Liver (tissue), 9 donors: ENCODE results near the gene UBTD2. TPM values are rescaled to one million over a fixed set of nuclear protein-coding genes. Genes with fewer than 3 reads are reported as not detected.

ENCODE experiments used
- DNase-seq: peaks from one replicate; pipeline ENCODE4 v3.0.0-alpha.2; 2017; ENCODE audit warnings: low spot score
- H3K27ac ChIP-seq, 2 donors: one replicate each; pipeline ENCODE4 v1.7.0; 2013; ENCODE audit warnings: inconsistent platforms in 2 of 2, low read length in 2 of 2, control low read depth in 1 of 2, low read depth in 1 of 2, mild to moderate bottlenecking in 1 of 2
- H3K27me3 ChIP-seq, 4 donors: one replicate each; pipeline versions ENCODE4 v1.6.1 to v1.7.0; 2013; ENCODE audit warnings: low read length in 3 of 4, inconsistent platforms in 1 of 4, mild to moderate bottlenecking in 1 of 4, moderate library complexity in 1 of 4; ENCODE audit not compliant: control insufficient read depth in 4 of 4, insufficient read depth in 4 of 4
- H3K36me3 ChIP-seq, 4 donors: one replicate each; pipeline versions ENCODE4 v1.6.1 to v1.7.0; 2013; ENCODE audit warnings: low read length in 3 of 4, mild to moderate bottlenecking in 3 of 4, low read depth in 1 of 4, moderate library complexity in 1 of 4; ENCODE audit not compliant: control insufficient read depth in 4 of 4, insufficient read depth in 3 of 4
- H3K4me1 ChIP-seq, 4 donors: one replicate each; pipeline versions ENCODE4 v1.6.1 to v1.7.0; 2013; ENCODE audit warnings: low read length in 3 of 4, mild to moderate bottlenecking in 3 of 4, moderate library complexity in 1 of 4; ENCODE audit not compliant: control insufficient read depth in 4 of 4, insufficient read depth in 4 of 4
- H3K4me3 ChIP-seq, 3 donors: one replicate each; pipeline versions ENCODE4 v1.6.1 to v1.7.0; 2013; ENCODE audit warnings: low read length in 3 of 3, control low read depth in 1 of 3, low read depth in 1 of 3, mild to moderate bottlenecking in 1 of 3
- H3K9ac ChIP-seq, 2 donors: one replicate each; pipeline ENCODE4 v1.7.0; 2013; ENCODE audit warnings: low read length in 2 of 2, mild to moderate bottlenecking in 2 of 2, moderate library complexity in 2 of 2, control low read depth in 1 of 2, low read depth in 1 of 2
- H3K9me3 ChIP-seq, 4 donors: one replicate each; pipeline versions ENCODE4 v1.6.1 to v1.7.0; 2013; ENCODE audit warnings: low read length in 3 of 4; ENCODE audit not compliant: control insufficient read depth in 4 of 4
- ATF3 ChIP-seq: IDR thresholded peaks from 2 replicates; pipeline ENCODE4 v1.6.1; 2016; ENCODE audit warnings: antibody characterized with exemption
- CTCF ChIP-seq: fragments of 150-350 bp; IDR thresholded peaks from 2 replicates; pipeline ENCODE4 v1.5.1; 2017; ENCODE audit warnings: improper control_type of control experiment, low read depth, low read length; ENCODE audit not compliant: missing input control
- EGR1 ChIP-seq, 2 donors: IDR thresholded peaks; 2 replicates each; pipeline ENCODE4 v1.6.1; 2016 to 2018; ENCODE audit warnings: antibody characterized with exemption in 2 of 2, low read depth in 2 of 2
- FOXA1 ChIP-seq: IDR thresholded peaks from 2 replicates; pipeline ENCODE4 v1.6.1; 2016; ENCODE audit warnings: antibody characterized with exemption
- FOXA2 ChIP-seq: IDR thresholded peaks from 2 replicates; pipeline ENCODE4 v1.6.1; 2016; ENCODE audit warnings: antibody characterized with exemption
- HNF4A ChIP-seq, 2 donors: conservative IDR thresholded peaks; 2 replicates each; pipeline ENCODE4 v1.6.1; 2016; ENCODE audit warnings: antibody characterized with exemption in 2 of 2, mild to moderate bottlenecking in 2 of 2
- HNF4G ChIP-seq: IDR thresholded peaks from 2 replicates; pipeline ENCODE4 v1.6.1; 2016; ENCODE audit warnings: antibody characterized with exemption
- JUND ChIP-seq, 2 donors: IDR thresholded peaks; 2 replicates each; pipeline ENCODE4 v1.6.1; 2016; ENCODE audit warnings: antibody characterized with exemption in 2 of 2
- NR2F2 ChIP-seq: IDR thresholded peaks from 2 replicates; pipeline ENCODE4 v1.6.1; 2016; ENCODE audit warnings: antibody characterized with exemption
- RAD21 ChIP-seq, 2 donors: IDR thresholded peaks; 2 replicates each; pipeline ENCODE4 v1.6.1; 2016; ENCODE audit warnings: antibody characterized with exemption in 2 of 2, mild to moderate bottlenecking in 2 of 2
- REST ChIP-seq: IDR thresholded peaks from 2 replicates; pipeline ENCODE4 v1.6.1; 2016; ENCODE audit warnings: antibody characterized with exemption, mild to moderate bottlenecking
- RXRA ChIP-seq, 2 donors: IDR thresholded peaks; 2 replicates each; pipeline ENCODE4 v1.6.1; 2017 to 2018; ENCODE audit warnings: antibody characterized with exemption in 2 of 2, mild to moderate bottlenecking in 1 of 2
- SP1 ChIP-seq: IDR thresholded peaks from 2 replicates; pipeline ENCODE4 v1.6.1; 2018; ENCODE audit warnings: antibody characterized with exemption, mild to moderate bottlenecking
- TAF1 ChIP-seq: conservative IDR thresholded peaks from 2 replicates; pipeline ENCODE4 v1.6.1; 2016; ENCODE audit warnings: antibody characterized with exemption, mild to moderate bottlenecking
- YY1 ChIP-seq: IDR thresholded peaks from 2 replicates; pipeline ENCODE4 v1.6.1; 2016; ENCODE audit warnings: antibody characterized with exemption, mild to moderate bottlenecking
- WGBS: extraction: QIAGEN DNeasy Blood & Tissue Kit; methylation state at CpG from one replicate; pipeline ENCODE4 v1.1.7; 2013; 5-methylcytosine and 5-hydroxymethylcytosine counted together
- polyA plus RNA-seq, 2 donors: library from polyadenylated mRNA; stranded (reverse) in 1 of 2; unstranded in 1 of 2; fragments of 200-250 nt in 1 of 2; fragments of >200 nt in 1 of 2; fragmentation: Nextera tagmentation in 1 of 2; extraction: Ambion mirVana in 1 of 2; gene quantifications; one replicate each; pipeline versions ENCODE4 v1.2.1 to v1.2.3, GENCODE V29; 2013 to 2015
- total RNA-seq, 2 donors: library from RNA; depleted of rRNA; stranded (reverse); fragments of >200 nt; gene quantifications; one replicate each; pipeline ENCODE4 v1.2.3, GENCODE V29; 2014
- TF ChIP-seq, protein P1 (sequence below): IDR thresholded peaks from 2 replicates; pipeline ENCODE4 v1.6.1; 2016; ENCODE audit warnings: antibody characterized with exemption
- donor health status: healthy.
- donor health status: healthy.
- donor health status: healthy.
- donor health status: healthy.
- donor health status: healthy.

UBTD2 gene
- total and polyA plus RNA-seq, 4 donors: 4.4 to 8.3 (median 6.6) TPM

DNA sequence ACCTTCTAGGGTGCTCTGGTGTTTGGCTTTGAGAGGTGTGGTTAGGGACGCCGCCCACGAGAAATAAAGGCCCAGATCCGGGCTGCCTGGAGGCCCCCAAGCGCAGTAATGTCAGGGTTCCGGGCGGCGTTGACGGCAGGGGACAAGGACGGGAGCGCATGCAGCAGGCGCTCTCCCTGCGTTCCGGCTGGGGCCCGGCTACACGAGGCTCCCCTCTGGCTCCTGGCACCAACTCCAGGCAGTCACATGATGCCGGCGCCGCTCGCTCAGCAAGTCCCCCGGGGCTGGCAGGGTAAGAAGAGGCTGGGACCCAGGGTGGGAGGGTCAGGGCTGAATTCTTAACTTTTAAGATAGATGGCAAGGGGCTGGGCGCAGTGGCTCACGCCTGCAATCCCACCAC lies 28.1 kb downstream of the UBTD2 start:
- H3K9me3 ChIP-seq: no peaks in the 10 kb centered on the region
- TF ChIP-seq YY1: no peak
- TF ChIP-seq ATF3: no peak
- no peak for TF ChIP-seq SP1
- TF ChIP-seq JUND (IDR thresholded peaks at IDR 0.05): no peak
- no peak for TF ChIP-seq TAF1
- TF ChIP-seq CTCF: no peak
- no peak for TF ChIP-seq HNF4A (conservative IDR thresholded peaks at IDR 0.05)
- TF ChIP-seq FOXA2: no peak
- TF ChIP-seq FOXA1: no peak
- H3K4me3 ChIP-seq: no peak overlapping the region
- peaks cover 0 to 5% (median 0%) of the 10 kb centered on the region in 4 donors for H3K36me3 ChIP-seq
- H3K4me1 ChIP-seq: peaks cover 0 to 4% (median 0%) of the 10 kb centered on the region in 4 donors
- no peak overlapping the region for H3K27ac ChIP-seq
- no peak for DNase-seq
- 99% methylated on average over 23 of the region's 23 CpGs for WGBS
- no peak overlapping the region for H3K9ac ChIP-seq
- no peaks in the 10 kb centered on the region for H3K27me3 ChIP-seq

DNA sequence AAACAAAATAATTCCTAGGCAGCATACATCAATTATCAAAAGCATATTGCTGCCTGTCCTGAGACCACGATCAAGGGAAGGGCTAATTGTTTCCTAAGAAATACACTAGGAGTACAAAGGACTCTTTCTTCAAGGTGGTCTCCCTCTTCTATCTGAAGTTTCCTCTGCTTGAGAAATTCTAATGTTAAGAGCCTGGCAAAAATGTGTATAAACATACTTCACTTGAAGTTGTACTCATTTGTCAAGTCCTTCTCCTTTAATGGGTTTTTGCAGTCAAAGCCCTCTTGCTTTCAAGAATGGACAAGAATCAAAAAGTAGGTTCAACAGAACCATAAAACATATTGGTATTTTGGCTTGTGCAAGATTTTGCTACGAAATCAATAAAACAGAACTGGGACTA lies 31.1 kb downstream of the UBTD2 start:
- H3K9me3 ChIP-seq: no peaks in the 10 kb centered on the region
- H3K36me3 ChIP-seq: peaks cover 0 to 5% (median 1%) of the 10 kb centered on the region in 4 donors
- H3K27me3 ChIP-seq: no peaks in the 10 kb centered on the region
- H3K4me3 ChIP-seq: no peak overlapping the region
- no peak for DNase-seq
- no peak for TF ChIP-seq NR2F2
- TF ChIP-seq EGR1 (IDR thresholded peaks at IDR 0.05; ENCODE audit: low read depth in 2 of 2): no peak
- TF ChIP-seq REST: no peak
- no peak for TF ChIP-seq YY1
- TF ChIP-seq FOXA2: no peak
- TF ChIP-seq ATF3: no peak
- TF ChIP-seq SP1: no peak
- no peak for TF ChIP-seq RXRA (IDR thresholded peaks at IDR 0.05)
- WGBS: 95% methylated on average over 2 of the region's 2 CpGs
- no peak overlapping the region for H3K27ac ChIP-seq
- H3K9ac ChIP-seq: no peak overlapping the region
- no peaks in the 10 kb centered on the region for H3K4me1 ChIP-seq

DNA sequence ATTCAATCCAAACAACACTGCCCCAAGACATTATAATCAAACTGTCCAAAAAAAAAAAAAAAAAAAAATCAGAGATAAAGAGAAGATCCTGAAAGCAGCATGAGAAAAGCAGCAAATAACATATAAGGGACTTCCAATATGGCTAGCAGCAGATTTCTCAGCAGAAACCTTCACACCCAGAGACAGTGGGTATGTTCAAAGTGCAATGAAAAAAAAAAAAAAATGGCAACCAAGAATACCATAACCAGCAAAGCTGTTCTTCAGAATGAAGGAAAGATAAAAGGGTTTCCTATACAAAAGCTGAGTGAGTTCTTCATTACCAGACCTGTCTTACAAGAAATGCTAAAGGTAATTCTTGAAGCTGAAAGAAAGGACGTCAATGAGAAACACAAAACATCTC lies 32.1 kb downstream of the UBTD2 start:
- Histone ChIP-seq H3K27ac (no peak overlapping the region), H3K4me3 (no peak overlapping the region), H3K4me1 (no peaks in the 10 kb centered on the region), H3K36me3 (peaks cover 0 to 5% (median 1%) of the 10 kb centered on the region in 4 donors), H3K9me3 (no peaks in the 10 kb centered on the region), H3K9ac (no peak overlapping the region), H3K27me3 (no peaks in the 10 kb centered on the region)
- no peak for DNase-seq
- WGBS: 95% methylated on average over 1 of the region's 1 CpG
- TF ChIP-seq, protein P1, sequence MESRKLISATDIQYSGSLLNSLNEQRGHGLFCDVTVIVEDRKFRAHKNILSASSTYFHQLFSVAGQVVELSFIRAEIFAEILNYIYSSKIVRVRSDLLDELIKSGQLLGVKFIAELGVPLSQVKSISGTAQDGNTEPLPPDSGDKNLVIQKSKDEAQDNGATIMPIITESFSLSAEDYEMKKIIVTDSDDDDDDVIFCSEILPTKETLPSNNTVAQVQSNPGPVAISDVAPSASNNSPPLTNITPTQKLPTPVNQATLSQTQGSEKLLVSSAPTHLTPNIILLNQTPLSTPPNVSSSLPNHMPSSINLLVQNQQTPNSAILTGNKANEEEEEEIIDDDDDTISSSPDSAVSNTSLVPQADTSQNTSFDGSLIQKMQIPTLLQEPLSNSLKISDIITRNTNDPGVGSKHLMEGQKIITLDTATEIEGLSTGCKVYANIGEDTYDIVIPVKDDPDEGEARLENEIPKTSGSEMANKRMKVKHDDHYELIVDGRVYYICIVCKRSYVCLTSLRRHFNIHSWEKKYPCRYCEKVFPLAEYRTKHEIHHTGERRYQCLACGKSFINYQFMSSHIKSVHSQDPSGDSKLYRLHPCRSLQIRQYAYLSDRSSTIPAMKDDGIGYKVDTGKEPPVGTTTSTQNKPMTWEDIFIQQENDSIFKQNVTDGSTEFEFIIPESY: no peak
- no peak for TF ChIP-seq HNF4G
- no peak for TF ChIP-seq RAD21 (IDR thresholded peaks at IDR 0.05)
- no peak for TF ChIP-seq RXRA (IDR thresholded peaks at IDR 0.05)
- no peak for TF ChIP-seq REST
- no peak for TF ChIP-seq ATF3
- TF ChIP-seq JUND (IDR thresholded peaks at IDR 0.05): no peak
- TF ChIP-seq HNF4A (conservative IDR thresholded peaks at IDR 0.05): no peak
- no peak for TF ChIP-seq YY1
- TF ChIP-seq SP1: no peak
